Endothelial cell of umbilical vein (primary cell): ENCODE results near the gene IER3. TPM values are rescaled to one million over a fixed set of nuclear protein-coding genes. Genes with fewer than 3 reads are reported as not detected.

Experiments
- BruUV-seq: library from RNA; stranded (reverse); fragments of 400-500 nt; replicated peaks from 2 replicates; lab custom pipeline; 2021; lab: Mats Ljungman, UMichigan
- CTCF ChIA-PET: fragments of 300-600, 350-600 bp; sonication (Branson Sonifier 250); formaldehyde crosslinking; loops from one replicate; lab custom pipeline; 2021; ENCODE audit warnings: antibody characterized with exemption, inconsistent platforms; lab: Charles Lee
- POLR2A ChIA-PET: fragments of 300-600, 350-600 bp; sonication (Branson Sonifier 250); formaldehyde crosslinking; loops from one replicate; lab custom pipeline; 2021; ENCODE audit warnings: antibody characterized with exemption, inconsistent platforms; lab: Charles Lee
- DNase-seq: peaks from one replicate; pipeline ENCODE4 v3.0.0-alpha.2; 2011; ENCODE audit warnings: low read depth, low spot score
- FAIRE-seq: peaks from 2 replicates; lab custom pipeline; 2011; peaks lifted over from hg19 to GRCh38; lab: Jason Lieb, UNC
- H2AFZ ChIP-seq: 2 replicates; pipeline ENCODE4 v1.6.0; 2012; ENCODE audit warnings: low read depth, low read length, control low read depth, inconsistent platforms
- H3K27ac ChIP-seq: 2 replicates; pipeline ENCODE4 v1.5.1; 2011; ENCODE audit warnings: low read depth, mild to moderate bottlenecking, control low read depth, low read length, moderate library complexity; ENCODE audit not compliant: insufficient read depth
- H3K27me3 ChIP-seq, 2 experiments: 2 replicates each; pipeline versions ENCODE4 v1.6.0 to v1.6.1; 2011; ENCODE audit warnings: low read length in 2 of 2, mixed read lengths in 1 of 2; ENCODE audit not compliant: control insufficient read depth in 2 of 2, insufficient read depth in 2 of 2
- H3K36me3 ChIP-seq, 2 experiments: 2 replicates in 1 of 2; 3 replicates in 1 of 2; pipeline ENCODE4 v1.5.1; 2011; ENCODE audit warnings: low read length in 2 of 2, mild to moderate bottlenecking in 1 of 2, moderate library complexity in 1 of 2; ENCODE audit not compliant: control insufficient read depth in 2 of 2, insufficient read depth in 2 of 2; ENCODE audit errors: extremely low read depth in 1 of 2
- H3K4me1 ChIP-seq: 3 replicates; pipeline ENCODE4 v1.5.1; 2011; ENCODE audit warnings: mild to moderate bottlenecking, low read length; ENCODE audit not compliant: control insufficient read depth, insufficient read depth; ENCODE audit errors: extremely low read depth
- H3K4me2 ChIP-seq: 2 replicates; pipeline ENCODE4 v1.6.1; 2011; ENCODE audit warnings: low read length, control low read depth, mixed read lengths; ENCODE audit not compliant: insufficient read depth
- H3K4me3 ChIP-seq, 3 experiments: fragments of 200-600 bp in 1 of 3; sonication (generic), shearing (Covaris generic) in 1 of 3; replicated peaks in 1 of 3; 2 replicates each; pipeline ENCODE4 v1.5.1; 2011 to 2016; ENCODE audit warnings: control low read depth in 3 of 3, low read length in 3 of 3, mild to moderate bottlenecking in 2 of 3, inconsistent platforms in 1 of 3, low read depth in 1 of 3, moderate library complexity in 1 of 3; ENCODE audit not compliant: insufficient read depth in 1 of 3
- H3K79me2 ChIP-seq: 2 replicates; pipeline ENCODE4 v1.6.0; 2012; ENCODE audit warnings: low read length, inconsistent platforms; ENCODE audit not compliant: control insufficient read depth, insufficient read depth
- H3K9ac ChIP-seq: replicated peaks from 2 replicates; pipeline ENCODE3; 2011; ENCODE audit warnings: low read length, control low read depth; ENCODE audit not compliant: insufficient read depth; ENCODE audit errors: extremely low read depth
- H3K9me1 ChIP-seq: replicated peaks from 3 replicates; pipeline ENCODE4 v1.6.0; 2011; ENCODE audit warnings: mild to moderate bottlenecking, low read length; ENCODE audit not compliant: control insufficient read depth, insufficient read depth; ENCODE audit errors: extremely low read depth
- H3K9me3 ChIP-seq: replicated peaks from 2 replicates; pipeline ENCODE4 v1.5.1; 2012; ENCODE audit warnings: low read length, inconsistent platforms; ENCODE audit not compliant: control insufficient read depth, insufficient read depth
- H4K20me1 ChIP-seq: replicated peaks from 2 replicates; pipeline ENCODE3; 2011; ENCODE audit warnings: mild to moderate bottlenecking, low read length; ENCODE audit not compliant: control insufficient read depth, insufficient read depth; ENCODE audit errors: extremely low read depth
- CTCF ChIP-seq, 2 donors: IDR thresholded peaks; 1 replicate in 1 of 2; 2 replicates in 1 of 2; pipeline ENCODE4 v1.5.1; 2011; ENCODE audit warnings: low read length in 2 of 2, mild to moderate bottlenecking in 2 of 2, moderate library complexity in 2 of 2, control low read depth in 1 of 2, inconsistent platforms in 1 of 2, low read depth in 1 of 2; ENCODE audit not compliant: insufficient read depth in 1 of 2; ENCODE audit errors: extremely low read depth in 1 of 2
- EZH2 ChIP-seq: IDR thresholded peaks from 2 replicates; pipeline ENCODE4 v1.6.1; 2012; ENCODE audit warnings: borderline replicate concordance, low read depth, mild to moderate bottlenecking, moderate library complexity, low read length, inconsistent platforms; ENCODE audit not compliant: severe bottlenecking
- FOS ChIP-seq: IDR thresholded peaks from 2 replicates; pipeline ENCODE4 v1.6.1; 2011; ENCODE audit warnings: mild to moderate bottlenecking, low read length, moderate library complexity, borderline replicate concordance; ENCODE audit not compliant: insufficient read depth
- GATA2 ChIP-seq: IDR thresholded peaks from 2 replicates; pipeline ENCODE4 v1.7.0; 2011; ENCODE audit warnings: low read depth, mild to moderate bottlenecking, moderate library complexity, mixed read lengths, low read length; ENCODE audit not compliant: insufficient read length, insufficient read depth
- JUN ChIP-seq: IDR thresholded peaks from 2 replicates; pipeline ENCODE4 v1.6.1; 2011; ENCODE audit warnings: borderline replicate concordance, low read depth; ENCODE audit not compliant: insufficient read length, insufficient read depth
- MAX ChIP-seq: IDR thresholded peaks from 2 replicates; pipeline ENCODE4 v1.6.1; 2011; ENCODE audit not compliant: insufficient read depth, insufficient read length
- MYC ChIP-seq: IDR thresholded peaks from one replicate; pipeline ENCODE4 v1.6.1; 2011; ENCODE audit warnings: mild to moderate bottlenecking, low read depth, low read length
- POLR2A ChIP-seq: IDR thresholded peaks from 2 replicates; pipeline ENCODE4 v1.6.1; 2012; ENCODE audit warnings: low read depth, mild to moderate bottlenecking, control low read depth, low read length
- POLR2AphosphoS5 ChIP-seq: IDR thresholded peaks from 2 replicates; pipeline ENCODE4 v1.6.1; 2012; ENCODE audit warnings: low read depth, mild to moderate bottlenecking, control low read depth, low read length, moderate library complexity; ENCODE audit not compliant: insufficient read depth
- dilution Hi-C: fragments of 300-500 bp; cut with MboI; formaldehyde crosslinking; loops from one replicate; pipeline ENCODE4 v1.15.0; 2019; ENCODE audit warnings: low sequenced_read_pairs; ENCODE audit not compliant: extremely low pct_ligation_motif_present
- intact Hi-C: fragments of 100-400 bp; cut with micrococcal nuclease; formaldehyde crosslinking; loops from one replicate; pipeline ENCODE4 v1.10.0; 2022
- polyA plus RNA-seq, 4 experiments: library from polyadenylated mRNA; depleted of rRNA in 3 of 4; stranded (reverse) in 3 of 4; unstranded in 1 of 4; fragments of >200 nt; gene quantifications; 2 replicates each; pipeline versions ENCODE4 v1.2.1 to v1.2.3, GENCODE V29; 2011 to 2012; ENCODE audit warnings: missing spikeins in 1 of 4
- total RNA-seq: library from RNA; stranded (reverse); gene quantifications from 2 replicates; pipeline ENCODE4 v1.2.3, GENCODE V29; 2021

IER3 gene
- total and polyA plus RNA-seq, 2 donors (not counting 3 experiments of a cell fraction or from before 2014, with no cell fraction given), result 170 to 468 TPM

GRCh38 chr6:30730601-30731435 is 13.5 kb downstream of the IER3 start:
- CTCF ChIA-PET, result interaction anchor here (0.5 to 4.7 kb wide), 72 partner anchors 9 to 359 kb away, joined by 3 to 184 read pairs (median 5); partner anchors contain the start of genes ABCF1, ATAT1, DDR1 and DHX16
- Histone ChIP-seq H2AFZ (no peak overlapping the region), H3K4me3 (no peak overlapping the region), H3K79me2 (peaks cover under 1% of the 10 kb centered on the region), H3K4me2 (no peak overlapping the region), H4K20me1 (no peaks in the 10 kb centered on the region), H3K9me1 (no peaks in the 10 kb centered on the region), H3K36me3 (peaks cover 3 to 17% of the 10 kb centered on the region in 2 experiments), H3K4me1 (peaks cover 2% of the 10 kb centered on the region), H3K9me3 (no peaks in the 10 kb centered on the region), H3K27ac (no peak overlapping the region), H3K9ac (no peak overlapping the region), H3K27me3 (no peaks in the 10 kb centered on the region)
- TF ChIP-seq EZH2 (no peak), CTCF (IDR thresholded peaks at IDR 0.05; ENCODE audit: extremely low read depth in 1 of 2, insufficient read depth in 1 of 2, low read depth in 1 of 2, low read length in 2 of 2) (peak; percentile 75 to 85), GATA2 (no peak), FOS (no peak), JUN (no peak), MYC (no peak), MAX (no peak), POLR2AphosphoS5 (peak; percentile 40), POLR2A (no peak)
- BruUV-seq, result no TSS peak
- DNase-seq (peak; percentile 83), FAIRE-seq (peak; percentile 77)
- POLR2A ChIA-PET, result interaction anchor here (0.6 to 1.0 kb wide), 4 partner anchors 9 to 116 kb away, joined by 3 to 8 read pairs (median 3); partner anchors contain the start of gene IER3
- intact Hi-C loops (loop anchor here (5.0 kb wide), 1 partner anchor 189 kb away; no protein-coding TSS in a partner anchor), dilution Hi-C loops (loop anchor here (25.0 kb wide), 1 partner anchor 156 kb away; the partner anchor contains the start of gene DDR1)
